Upper lobe of left lung (tissue), 6 donors: ENCODE results near the gene UBE2E2. TPM values are rescaled to one million over a fixed set of nuclear protein-coding genes. Genes with fewer than 3 reads are reported as not detected.

Experiments used
- ATAC-seq, 2 donors: fragments of 200-7000 bp; cut with Tn5 transposase; one replicate each; pipeline ENCODE4 v1.9.1; 2022; ENCODE audit warnings: mild to moderate bottlenecking in 2 of 2, moderate library complexity in 2 of 2; ENCODE audit not compliant: low FRiP score in 2 of 2
- DNase-seq, 2 donors: peaks; one replicate each; pipeline ENCODE4 v3.0.0-alpha.2; 2019 to 2020
- H3K27ac ChIP-seq, 4 donors: fragments of 200-600 bp; sonication (generic); one replicate each; pipeline ENCODE4 v1.5.1; 2016 to 2019
- H3K27me3 ChIP-seq, 4 donors: fragments of 200-600 bp; sonication (generic); one replicate each; pipeline ENCODE4 v1.5.1; 2017 to 2019
- H3K36me3 ChIP-seq, 4 donors: fragments of 200-600 bp; sonication (generic); one replicate each; pipeline ENCODE4 v1.5.1; 2016 to 2019
- H3K4me1 ChIP-seq, 4 donors: fragments of 200-600 bp; sonication (generic); one replicate each; pipeline ENCODE4 v1.5.1; 2018 to 2019
- H3K4me3 ChIP-seq, 4 donors: fragments of 200-600 bp; sonication (generic); one replicate each; pipeline ENCODE4 v1.5.1; 2017 to 2019; ENCODE audit warnings: mild to moderate bottlenecking in 2 of 4, moderate library complexity in 1 of 4
- H3K9me3 ChIP-seq, 4 donors: fragments of 200-600 bp; sonication (generic); one replicate each; pipeline ENCODE4 v1.5.1; 2018 to 2019
- EP300 ChIP-seq, 4 donors: sonication (generic); formaldehyde crosslinking; IDR thresholded peaks; one replicate each; pipeline ENCODE4 v1.5.1; 2017; ENCODE audit warnings: antibody characterized with exemption in 4 of 4, control low read depth in 2 of 4
- POLR2A ChIP-seq, 4 donors: fragments of 450-650 bp; IDR thresholded peaks; one replicate each; pipeline ENCODE4 v1.5.1; 2016 to 2017; ENCODE audit warnings: antibody characterized with exemption in 4 of 4, mild to moderate bottlenecking in 2 of 4
- POLR2AphosphoS5 ChIP-seq, 2 donors: sonication (generic); formaldehyde crosslinking; IDR thresholded peaks; one replicate each; pipeline ENCODE4 v1.5.1; 2017; ENCODE audit warnings: antibody characterized with exemption in 2 of 2
- WGBS, 2 donors: methylation state at CpG; one replicate each; pipeline ENCODE4 v1.1.5; 2017 to 2018; 5-methylcytosine and 5-hydroxymethylcytosine counted together
- total RNA-seq, 6 donors: library from RNA; depleted of rRNA in 4 of 6; stranded (reverse); fragments of >200 nt in 4 of 6; gene quantifications; one replicate each; pipeline versions ENCODE4 v1.1.0 to v1.2.1, GENCODE V29; 2016 to 2021
- TF ChIP-seq, protein P1 (sequence below), 6 experiments: fragments of 450-650 bp in 4 of 6; fragments of 200-600 bp in 2 of 6; sonication (generic) in 2 of 6; IDR thresholded peaks; one replicate each; pipeline ENCODE4 v1.5.1; 2016 to 2019; ENCODE audit warnings: antibody characterized with exemption in 6 of 6
- donor health status: DM: no; HTN: no; CAD: no; lungs with moderate emphysema.
- donor health status: DM: no; HTN: yes; CAD: no; lungs with severe emphysema.

The UBE2E2 gene
- total RNA-seq, 6 donors from 2014 or later = 18.3 to 61.5 (median 41.9) TPM

GRCh38 chr3:23567917-23568316 lies 364.8 kb downstream of the UBE2E2 start:
- 20 to 42% methylated on average over 3 of the region's 3 CpGs for WGBS, 2 donors
- ATAC-seq = peak in 1 of 2 donors; percentile 70
- Histone ChIP-seq H3K27ac (no peak overlapping the region), H3K4me1 (no peaks in the 10 kb centered on the region), H3K4me3 (no peak overlapping the region), H3K36me3 (no peaks in the 10 kb centered on the region), H3K27me3 (no peaks in the 10 kb centered on the region), H3K9me3 (no peaks in the 10 kb centered on the region)
- TF ChIP-seq POLR2AphosphoS5 (IDR thresholded peaks at IDR 0.05) = no peak
- no peak for DNase-seq

DNA sequence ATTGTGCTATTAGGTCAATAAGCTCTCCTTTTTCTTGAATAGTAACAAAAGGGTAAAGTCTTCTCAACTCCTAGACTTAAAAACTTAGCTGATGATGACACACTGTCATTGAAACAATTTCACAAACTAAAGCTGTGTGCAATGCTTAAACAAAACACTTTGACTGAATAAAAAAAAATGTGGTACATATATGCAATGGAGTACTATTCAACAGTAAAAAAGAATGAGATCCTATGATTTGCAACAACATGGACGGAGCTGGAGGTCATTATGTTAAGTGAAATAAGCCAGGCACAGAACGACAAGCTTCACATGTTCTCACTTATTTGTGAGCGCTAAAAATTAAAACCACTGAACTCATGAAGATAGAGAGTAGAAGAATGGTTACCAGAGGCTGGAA lies 370.7 kb downstream of the UBE2E2 start:
- H3K36me3 ChIP-seq = no peaks in the 10 kb centered on the region
- ATAC-seq (no peak), DNase-seq (no peak)
- H3K27me3 ChIP-seq = no peaks in the 10 kb centered on the region
- no peaks in the 10 kb centered on the region for H3K9me3 ChIP-seq
- WGBS, 2 donors = 82 to 95% methylated on average over 3 of the region's 3 CpGs
- no peaks in the 10 kb centered on the region for H3K4me1 ChIP-seq
- no peak overlapping the region for H3K27ac ChIP-seq
- TF ChIP-seq, protein P1, sequence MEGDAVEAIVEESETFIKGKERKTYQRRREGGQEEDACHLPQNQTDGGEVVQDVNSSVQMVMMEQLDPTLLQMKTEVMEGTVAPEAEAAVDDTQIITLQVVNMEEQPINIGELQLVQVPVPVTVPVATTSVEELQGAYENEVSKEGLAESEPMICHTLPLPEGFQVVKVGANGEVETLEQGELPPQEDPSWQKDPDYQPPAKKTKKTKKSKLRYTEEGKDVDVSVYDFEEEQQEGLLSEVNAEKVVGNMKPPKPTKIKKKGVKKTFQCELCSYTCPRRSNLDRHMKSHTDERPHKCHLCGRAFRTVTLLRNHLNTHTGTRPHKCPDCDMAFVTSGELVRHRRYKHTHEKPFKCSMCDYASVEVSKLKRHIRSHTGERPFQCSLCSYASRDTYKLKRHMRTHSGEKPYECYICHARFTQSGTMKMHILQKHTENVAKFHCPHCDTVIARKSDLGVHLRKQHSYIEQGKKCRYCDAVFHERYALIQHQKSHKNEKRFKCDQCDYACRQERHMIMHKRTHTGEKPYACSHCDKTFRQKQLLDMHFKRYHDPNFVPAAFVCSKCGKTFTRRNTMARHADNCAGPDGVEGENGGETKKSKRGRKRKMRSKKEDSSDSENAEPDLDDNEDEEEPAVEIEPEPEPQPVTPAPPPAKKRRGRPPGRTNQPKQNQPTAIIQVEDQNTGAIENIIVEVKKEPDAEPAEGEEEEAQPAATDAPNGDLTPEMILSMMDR (IDR thresholded peaks at IDR 0.05) = no peak
- no peak for TF ChIP-seq EP300 (IDR thresholded peaks at IDR 0.05)
- no peak for TF ChIP-seq POLR2A (IDR thresholded peaks at IDR 0.05)
- no peak for TF ChIP-seq POLR2AphosphoS5 (IDR thresholded peaks at IDR 0.05)
- H3K4me3 ChIP-seq = no peak overlapping the region

GRCh38 chr3:23574822-23575315 lies 371.7 kb downstream of the UBE2E2 start:
- ATAC-seq (no peak), DNase-seq (no peak)
- Histone ChIP-seq H3K36me3 (no peaks in the 10 kb centered on the region), H3K9me3 (no peaks in the 10 kb centered on the region), H3K4me3 (no peak overlapping the region), H3K27ac (no peak overlapping the region), H3K27me3 (no peaks in the 10 kb centered on the region), H3K4me1 (no peaks in the 10 kb centered on the region)
- 93 to 100% methylated on average over 1 of the region's 1 CpG for WGBS, 2 donors
- TF ChIP-seq POLR2AphosphoS5 (IDR thresholded peaks at IDR 0.05) (no peak), EP300 (IDR thresholded peaks at IDR 0.05) (no peak), POLR2A (IDR thresholded peaks at IDR 0.05) (no peak)
- TF ChIP-seq, protein P1 (IDR thresholded peaks at IDR 0.05) = no peak

DNA sequence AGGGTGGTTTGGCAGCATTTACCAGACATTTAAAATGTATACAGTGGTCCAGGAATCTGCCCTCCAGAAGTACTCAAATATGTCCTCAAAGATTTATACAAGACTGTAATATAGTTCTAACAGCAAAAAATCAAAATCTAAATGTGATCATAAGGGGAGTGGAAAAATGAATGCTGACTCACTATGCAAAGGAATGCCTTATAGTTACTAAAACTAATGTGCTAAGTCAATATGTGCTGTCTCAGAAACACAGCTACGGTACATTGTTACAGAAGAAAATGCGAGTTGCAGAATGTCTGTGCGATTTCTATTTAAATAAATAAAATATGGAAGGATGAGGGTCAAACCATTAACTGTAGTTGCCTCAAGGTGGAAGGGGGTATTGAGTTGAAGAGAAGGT lies 372.6 kb downstream of the UBE2E2 start:
- H3K27ac ChIP-seq = no peak overlapping the region

DNA sequence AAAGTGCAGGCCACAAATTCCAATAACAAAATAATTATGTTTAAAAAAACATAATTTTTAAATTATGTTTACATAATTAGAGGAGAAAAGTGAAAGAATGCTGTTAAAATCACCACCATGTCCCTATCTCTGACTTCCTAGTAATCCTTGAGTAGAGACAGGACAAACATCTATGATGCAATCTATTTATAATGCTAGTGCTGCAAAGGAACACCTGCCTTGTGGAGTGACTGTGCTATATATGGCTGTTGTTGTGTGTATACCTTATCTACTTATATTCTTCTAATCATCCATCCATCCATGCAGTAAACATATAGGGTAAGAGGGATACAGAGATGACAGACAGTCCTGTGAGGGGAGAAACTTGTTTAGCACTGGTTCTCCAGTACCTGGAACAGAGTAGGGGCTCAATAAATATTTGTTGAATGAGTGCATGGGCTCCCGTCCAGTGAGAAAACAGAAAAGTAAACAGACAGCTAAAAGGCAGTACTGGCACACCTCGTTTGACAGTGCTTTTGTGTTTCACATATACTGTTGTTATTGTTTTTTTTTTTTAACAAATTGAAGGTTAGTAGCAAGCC lies 373.3 kb downstream of the UBE2E2 start:
- no peak overlapping the region for H3K4me3 ChIP-seq
- no peak for DNase-seq

More for the DNA sequence above, 372.6 kb downstream of the UBE2E2 start:
- no peaks in the 10 kb centered on the region for H3K9me3 ChIP-seq
- no peaks in the 10 kb centered on the region for H3K4me1 ChIP-seq
- H3K4me3 ChIP-seq = no peak overlapping the region
- ATAC-seq (no peak), DNase-seq (no peak)
- H3K36me3 ChIP-seq = no peaks in the 10 kb centered on the region
- H3K27me3 ChIP-seq = no peaks in the 10 kb centered on the region
- WGBS, 2 donors = 91 to 96% methylated on average over 3 of the region's 3 CpGs
- TF ChIP-seq POLR2A (IDR thresholded peaks at IDR 0.05) (no peak), POLR2AphosphoS5 (IDR thresholded peaks at IDR 0.05) (no peak), EP300 (IDR thresholded peaks at IDR 0.05) (no peak)
- TF ChIP-seq, protein P1 (IDR thresholded peaks at IDR 0.05) = no peak

More for the DNA sequence above, 373.3 kb downstream of the UBE2E2 start:
- no peaks in the 10 kb centered on the region for H3K27me3 ChIP-seq
- no peak for ATAC-seq
- H3K36me3 ChIP-seq = no peaks in the 10 kb centered on the region
- 61 to 62% methylated on average over 2 of the region's 2 CpGs for WGBS, 2 donors
- TF ChIP-seq EP300 (IDR thresholded peaks at IDR 0.05) (no peak), POLR2A (IDR thresholded peaks at IDR 0.05) (no peak), POLR2AphosphoS5 (IDR thresholded peaks at IDR 0.05) (no peak)
- TF ChIP-seq, protein P1 (IDR thresholded peaks at IDR 0.05) = no peak
- no peaks in the 10 kb centered on the region for H3K9me3 ChIP-seq
- no peak overlapping the region for H3K27ac ChIP-seq
- H3K4me1 ChIP-seq = no peaks in the 10 kb centered on the region
